ENCODE results near the gene VDR. TPM values are rescaled to one million over a fixed set of nuclear protein-coding genes. Genes with fewer than 3 reads are reported as not detected.

VDR gene
- total and polyA plus RNA-seq, 4 experiments from 2014 or later: 0.37 to 3.2 (median 1.0) TPM

DNA sequence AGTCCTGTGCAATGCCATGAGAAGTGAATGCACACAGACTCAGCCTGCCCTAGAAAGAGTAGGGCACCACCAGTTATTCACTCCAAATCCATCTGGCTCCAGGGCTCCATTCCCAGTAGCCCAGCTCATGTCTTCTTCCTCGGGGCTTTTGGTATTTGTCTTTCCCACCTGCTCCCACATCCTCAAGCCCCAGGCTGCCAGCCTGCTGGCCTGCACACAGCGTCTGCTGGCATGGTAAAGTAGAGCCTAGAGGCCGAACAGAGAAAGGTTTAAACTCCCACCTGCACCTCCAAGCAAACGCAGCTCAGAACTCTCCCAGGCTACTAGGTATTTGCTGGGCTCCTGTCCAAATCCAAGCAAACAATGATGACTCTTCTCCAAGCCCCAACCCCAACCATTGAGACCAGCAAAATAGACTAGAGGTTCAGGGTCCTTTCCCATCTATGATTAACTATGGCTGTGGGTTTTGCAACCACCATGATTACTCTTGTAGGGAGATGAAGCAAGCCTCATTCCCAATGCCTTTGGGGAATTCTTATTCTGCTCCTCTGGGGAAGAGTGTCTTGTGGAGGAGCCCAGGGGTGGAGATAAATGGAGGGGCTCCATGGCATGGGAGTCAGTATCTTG, 5.2 kb upstream of the VDR start:
- H3K9me3 Mint-ChIP-seq: peaks cover 0 to 5% (median 0%) of the 10 kb centered on the region in 8 donors
- intact Hi-C loops (cut with micrococcal nuclease): no loop called here
- peaks cover 1 to 15% (median 4%) of the 10 kb centered on the region in 4 donors for H3K4me1 Mint-ChIP-seq
- Histone ChIP-seq H3K9me3 (ENCODE audit: control insufficient read depth in 1 of 2, low read length in 2 of 2) (no peaks in the 10 kb centered on the region), H3K27ac (ENCODE audit: low read depth, low read length) (no peak overlapping the region), H3K4me3 (ENCODE audit: low read length in 2 of 2) (no peak overlapping the region), H3K4me1 (ENCODE audit: insufficient read depth, low read length) (peaks cover 7% of the 10 kb centered on the region), H3K36me3 (ENCODE audit: insufficient read depth, low read length) (no peaks in the 10 kb centered on the region), H3K27me3 (ENCODE audit: insufficient read depth, low read length) (no peaks in the 10 kb centered on the region)
- no peak for DNase-seq
- no peak overlapping the region for H3K4me3 Mint-ChIP-seq
- peaks cover 4 to 5% of the 10 kb centered on the region in 2 donors for H3K27me3 Mint-ChIP-seq
- peaks cover 1 to 4% of the 10 kb centered on the region in 2 donors for H3K36me3 Mint-ChIP-seq
- H3K27ac Mint-ChIP-seq: no peak overlapping the region
- ChIA-PET POLR2A (ENCODE audit: partially characterized antibody) (no interaction called here), CTCF (ENCODE audit: partially characterized antibody) (no interaction called here)

DNA sequence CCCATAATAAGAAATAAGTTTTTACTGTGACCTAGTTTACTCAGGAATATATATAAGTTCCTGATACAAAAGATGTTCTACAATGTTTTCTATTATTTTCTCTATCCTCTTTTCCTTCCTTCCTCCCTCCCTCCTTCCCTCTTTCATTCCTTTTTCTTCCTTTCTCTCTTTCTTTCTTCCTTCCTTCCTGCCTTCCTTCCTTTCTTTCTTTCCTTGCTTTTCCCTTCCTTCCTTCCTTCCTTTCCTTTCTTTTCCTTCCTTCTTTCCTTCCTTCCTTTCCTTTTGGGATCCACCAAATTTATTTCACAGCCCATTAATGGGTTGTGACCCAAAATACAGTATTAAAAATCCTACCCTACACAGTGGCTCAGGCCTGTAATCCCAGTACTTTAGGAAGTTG, 3.9 kb upstream of the VDR start:
- Histone ChIP-seq H3K4me3 (ENCODE audit: low read length in 2 of 2) (no peak overlapping the region), H3K9me3 (ENCODE audit: control insufficient read depth in 1 of 2, low read length in 2 of 2) (no peaks in the 10 kb centered on the region), H3K4me1 (ENCODE audit: insufficient read depth, low read length) (peaks cover 13% of the 10 kb centered on the region), H3K27ac (ENCODE audit: low read depth, low read length) (no peak overlapping the region), H3K36me3 (ENCODE audit: insufficient read depth, low read length) (no peaks in the 10 kb centered on the region), H3K27me3 (ENCODE audit: insufficient read depth, low read length) (no peaks in the 10 kb centered on the region)
- no peak for DNase-seq
- no peak overlapping the region for H3K27ac Mint-ChIP-seq
- H3K4me1 Mint-ChIP-seq: peaks cover 9 to 27% (median 13%) of the 10 kb centered on the region in 4 donors
- ChIA-PET POLR2A (ENCODE audit: partially characterized antibody) (interaction anchor here (0.6 kb wide), 1 partner anchor 242 kb away, joined by 4 read pairs; no protein-coding TSS in a partner anchor), CTCF (ENCODE audit: partially characterized antibody) (interaction anchor here (1.1 kb wide), 1 partner anchor 54 kb away, joined by 5 read pairs; the partner anchor contains the start of gene TMEM106C)
- no peaks in the 10 kb centered on the region for H3K27me3 Mint-ChIP-seq
- no peaks in the 10 kb centered on the region for H3K9me3 Mint-ChIP-seq
- peaks cover 0 to 2% of the 10 kb centered on the region in 2 donors for H3K36me3 Mint-ChIP-seq
- no peak overlapping the region for H3K4me3 Mint-ChIP-seq
- intact Hi-C loops (cut with micrococcal nuclease): no loop called here

DNA sequence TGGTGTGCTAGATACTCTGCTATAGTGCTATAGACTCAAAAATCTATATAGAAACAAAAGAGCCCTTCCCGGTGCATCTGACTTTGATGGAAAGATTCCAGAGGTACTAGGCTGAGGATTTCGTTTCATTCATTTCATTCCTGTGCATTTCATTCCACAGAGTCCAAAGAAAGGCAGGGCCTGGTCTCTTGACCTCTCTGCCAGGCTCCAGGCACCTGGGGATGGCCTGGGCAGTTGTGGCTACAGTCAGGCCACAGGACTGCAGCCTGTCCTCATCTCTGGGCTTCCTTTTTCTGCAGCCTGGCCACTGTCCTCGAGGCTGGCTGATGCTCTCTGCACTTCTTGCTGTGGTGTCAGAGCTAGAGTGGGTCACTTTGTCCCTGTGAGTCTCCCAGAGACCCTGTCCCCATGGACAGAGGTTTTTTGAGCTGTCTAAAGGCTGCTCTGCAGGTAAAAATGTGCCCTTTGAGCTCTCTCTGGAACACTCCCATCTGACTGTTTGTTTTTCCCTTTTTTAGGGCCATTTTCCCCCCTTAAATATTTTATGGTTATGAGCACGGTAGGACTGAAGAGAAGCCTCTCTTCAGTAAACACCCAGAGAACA, 3.2 kb upstream of the VDR start:
- no peak overlapping the region for H3K27ac ChIP-seq (ENCODE audit: low read depth, low read length)
- H3K4me3 Mint-ChIP-seq: no peak overlapping the region

DNA sequence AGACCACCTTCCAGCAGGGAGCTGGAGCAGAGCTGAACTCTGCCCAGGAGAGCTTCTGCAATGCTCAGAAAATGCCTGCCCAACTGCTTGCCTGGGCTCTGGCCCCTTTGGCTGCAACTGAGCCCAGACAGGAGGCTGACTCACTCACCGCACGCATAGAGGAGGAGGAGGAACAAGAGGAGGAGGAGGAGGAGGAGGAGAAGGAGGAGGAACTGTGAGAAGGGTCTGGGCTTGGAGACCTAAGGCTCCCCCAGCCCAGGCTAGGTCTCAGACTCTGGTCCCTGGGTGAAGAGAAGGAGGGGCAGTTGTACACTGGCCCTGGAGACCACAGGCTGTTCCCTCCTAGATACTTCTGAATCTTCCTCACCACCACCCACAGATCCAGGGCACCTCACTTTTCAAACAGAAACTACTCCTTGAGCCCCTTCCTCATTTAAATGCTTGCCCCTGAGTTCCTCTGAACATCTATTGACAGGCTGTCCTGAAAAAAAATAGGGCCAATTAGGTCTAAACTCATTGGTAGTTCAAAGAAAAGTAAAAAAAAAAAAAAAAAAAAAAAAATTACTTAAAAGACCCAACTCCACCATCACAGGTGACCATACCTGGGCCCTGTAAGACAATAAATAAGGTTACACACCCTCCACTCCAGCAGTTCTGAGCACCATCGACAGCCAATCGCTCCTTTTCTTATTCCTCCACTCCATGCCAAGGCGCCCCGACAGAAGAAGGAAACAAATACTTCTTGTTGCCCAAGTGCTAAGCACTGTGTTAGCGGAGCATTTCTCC, 674 bp downstream of the VDR start:
- intact Hi-C loops (cut with micrococcal nuclease): loop anchor here (2.0 kb wide), 2 partner anchors 21 to 45 kb away; no protein-coding TSS in a partner anchor
- ChIA-PET CTCF (ENCODE audit: partially characterized antibody) (interaction anchor here (0.8 to 2.4 kb wide), 11 partner anchors 11 to 253 kb away, joined by 3 to 18 read pairs (median 5); partner anchors contain the start of gene ASB8), POLR2A (ENCODE audit: partially characterized antibody) (interaction anchor here (0.7 to 4.2 kb wide), 11 partner anchors 10 to 293 kb away, joined by 3 to 40 read pairs (median 5); partner anchors contain the start of genes ASB8 and TMEM106C)
- Histone ChIP-seq H3K4me3 (ENCODE audit: low read length in 2 of 2) (peak overlapping the region; percentile 78 to 86), H3K4me1 (ENCODE audit: insufficient read depth, low read length) (peaks cover 56% of the 10 kb centered on the region), H3K36me3 (ENCODE audit: insufficient read depth, low read length) (no peaks in the 10 kb centered on the region), H3K9me3 (ENCODE audit: control insufficient read depth in 1 of 2, low read length in 2 of 2) (no peaks in the 10 kb centered on the region), H3K27ac (ENCODE audit: low read depth, low read length) (peak overlapping the region; percentile 36), H3K27me3 (ENCODE audit: insufficient read depth, low read length) (no peaks in the 10 kb centered on the region)
- Mint-ChIP-seq H3K36me3 (peaks cover 0 to 2% of the 10 kb centered on the region in 2 donors), H3K4me3 (peak overlapping the region; percentile 86 to 97 (median 90)), H3K27me3 (peaks cover 0 to 1% of the 10 kb centered on the region in 2 donors), H3K27ac (peak overlapping the region in 6 of 7 donors; percentile 42 to 94 (median 74)), H3K4me1 (peaks cover 29 to 71% (median 52%) of the 10 kb centered on the region in 4 donors), H3K9me3 (no peaks in the 10 kb centered on the region)
- peak in 4 of 5 donors; percentile 25 to 81 (median 43) for DNase-seq

More for the DNA sequence above, 3.2 kb upstream of the VDR start:
- H3K9me3 Mint-ChIP-seq: no peaks in the 10 kb centered on the region
- no peak for DNase-seq
- intact Hi-C loops (cut with micrococcal nuclease): no loop called here
- no peaks in the 10 kb centered on the region for H3K27me3 ChIP-seq (ENCODE audit: insufficient read depth, low read length)
- H3K27ac Mint-ChIP-seq: peak overlapping the region in 1 of 7 donors; percentile 9
- H3K36me3 Mint-ChIP-seq: peaks cover 0 to 2% of the 10 kb centered on the region in 2 donors
- peaks cover 21% of the 10 kb centered on the region for H3K4me1 ChIP-seq (ENCODE audit: insufficient read depth, low read length)
- H3K27me3 Mint-ChIP-seq: no peaks in the 10 kb centered on the region
- no peak overlapping the region for H3K4me3 ChIP-seq (ENCODE audit: low read length in 2 of 2)
- no peaks in the 10 kb centered on the region for H3K36me3 ChIP-seq (ENCODE audit: insufficient read depth, low read length)
- CTCF ChIA-PET (ENCODE audit: partially characterized antibody): interaction anchor here (1.1 kb wide), 1 partner anchor 55 kb away, joined by 5 read pairs; the partner anchor contains the start of gene TMEM106C
- POLR2A ChIA-PET (ENCODE audit: partially characterized antibody): interaction anchor here (0.6 kb wide), 1 partner anchor 243 kb away, joined by 4 read pairs; no protein-coding TSS in a partner anchor
- H3K4me1 Mint-ChIP-seq: peaks cover 16 to 35% (median 21%) of the 10 kb centered on the region in 4 donors
- no peaks in the 10 kb centered on the region for H3K9me3 ChIP-seq (ENCODE audit: control insufficient read depth in 1 of 2, low read length in 2 of 2)

DNA sequence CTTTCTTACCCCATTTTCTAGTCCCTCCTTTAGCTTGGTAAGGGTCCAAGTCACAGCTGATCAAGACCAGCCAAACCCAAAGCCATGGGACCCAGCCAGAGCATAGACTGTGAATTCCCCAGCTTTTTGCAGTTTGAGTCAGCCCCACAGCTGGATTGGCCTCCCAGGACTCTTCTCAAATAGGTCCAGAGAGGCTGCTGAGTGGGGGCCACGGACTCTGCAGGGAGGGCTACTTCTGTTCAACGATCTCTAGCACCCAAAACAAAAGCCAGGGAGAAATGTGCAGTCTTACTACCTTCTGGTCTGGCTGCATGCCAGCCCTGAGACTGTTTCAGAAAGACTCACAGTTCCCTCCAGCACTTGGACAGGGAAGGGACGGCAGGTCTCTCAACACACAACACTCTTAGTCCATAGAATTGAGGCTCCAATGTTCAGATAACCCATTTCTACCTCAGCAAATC, 1.6 kb downstream of the VDR start:
- Mint-ChIP-seq H3K27me3 (peaks cover 0 to 1% of the 10 kb centered on the region in 2 donors), H3K36me3 (peaks cover 0 to 2% of the 10 kb centered on the region in 2 donors), H3K4me3 (peak overlapping the region in 7 of 8 donors; percentile 86 to 97 (median 90)), H3K9me3 (no peaks in the 10 kb centered on the region), H3K27ac (peak overlapping the region in 3 of 7 donors; percentile 18 to 68 (median 46)), H3K4me1 (peaks cover 30 to 71% (median 52%) of the 10 kb centered on the region in 4 donors)
- Histone ChIP-seq H3K27ac (ENCODE audit: low read depth, low read length) (no peak overlapping the region), H3K9me3 (ENCODE audit: control insufficient read depth in 1 of 2, low read length in 2 of 2) (no peaks in the 10 kb centered on the region), H3K4me1 (ENCODE audit: insufficient read depth, low read length) (peaks cover 56% of the 10 kb centered on the region), H3K27me3 (ENCODE audit: insufficient read depth, low read length) (no peaks in the 10 kb centered on the region), H3K36me3 (ENCODE audit: insufficient read depth, low read length) (no peaks in the 10 kb centered on the region), H3K4me3 (ENCODE audit: low read length in 2 of 2) (no peak overlapping the region)
- DNase-seq: no peak
- intact Hi-C loops (cut with micrococcal nuclease): no loop called here
- POLR2A ChIA-PET (ENCODE audit: partially characterized antibody): interaction anchor here (0.7 to 4.2 kb wide), 3 partner anchors 19 to 99 kb away, joined by 3 to 40 read pairs (median 3); no protein-coding TSS in a partner anchor
- CTCF ChIA-PET (ENCODE audit: partially characterized antibody): no interaction called here

DNA sequence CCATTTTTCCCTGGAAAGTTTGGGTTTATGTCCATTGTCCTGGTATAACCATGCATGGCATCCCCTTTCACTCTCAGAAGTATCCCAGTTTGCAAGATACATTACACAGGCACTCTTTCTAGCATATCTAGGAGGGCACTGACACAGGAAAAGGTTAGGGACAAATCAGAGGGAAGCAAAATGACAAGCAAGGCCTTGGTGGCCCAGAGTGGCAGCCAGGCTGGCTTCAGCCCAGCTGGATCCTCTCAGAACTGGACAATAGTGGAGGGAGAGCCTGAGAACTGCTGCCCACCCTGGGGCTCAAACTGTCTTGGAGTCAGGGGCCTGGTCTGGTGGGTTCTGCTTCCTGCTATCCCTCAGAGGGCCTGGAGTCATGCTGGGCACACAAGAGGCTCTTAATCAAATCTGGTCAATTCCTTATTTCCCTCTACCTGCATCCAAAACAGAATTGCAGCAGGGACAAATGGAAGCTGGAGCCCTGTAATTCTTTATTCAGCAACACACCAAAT, 2.6 kb downstream of the VDR start:
- Histone ChIP-seq H3K9me3 (ENCODE audit: control insufficient read depth in 1 of 2, low read length in 2 of 2) (no peaks in the 10 kb centered on the region), H3K27ac (ENCODE audit: low read depth, low read length) (no peak overlapping the region), H3K4me1 (ENCODE audit: insufficient read depth, low read length) (peaks cover 56% of the 10 kb centered on the region), H3K4me3 (ENCODE audit: low read length in 2 of 2) (no peak overlapping the region), H3K36me3 (ENCODE audit: insufficient read depth, low read length) (no peaks in the 10 kb centered on the region), H3K27me3 (ENCODE audit: insufficient read depth, low read length) (no peaks in the 10 kb centered on the region)
- intact Hi-C loops (cut with micrococcal nuclease): no loop called here
- H3K4me1 Mint-ChIP-seq: peaks cover 30 to 74% (median 52%) of the 10 kb centered on the region in 4 donors
- no peak for DNase-seq
- peaks cover 0 to 2% of the 10 kb centered on the region in 2 donors for H3K36me3 Mint-ChIP-seq
- no peaks in the 10 kb centered on the region for H3K9me3 Mint-ChIP-seq
- POLR2A ChIA-PET (ENCODE audit: partially characterized antibody): interaction anchor here (4.2 kb wide), 1 partner anchor 18 kb away, joined by 40 read pairs; no protein-coding TSS in a partner anchor
- CTCF ChIA-PET (ENCODE audit: partially characterized antibody): no interaction called here
- H3K4me3 Mint-ChIP-seq: peak overlapping the region in 1 of 8 donors; percentile 5
- peaks cover 0 to 1% of the 10 kb centered on the region in 2 donors for H3K27me3 Mint-ChIP-seq
- no peak overlapping the region for H3K27ac Mint-ChIP-seq

Measured in CD4-positive, alpha-beta memory T cell (primary cell).